Prostate gland (tissue), 2 donors: ENCODE data around the gene RTF1.

Experiments
- CTCF ChIP-seq, 4 experiments: fragments of 200-600 bp in 2 of 4; fragments of 450-650 bp in 2 of 4; sonication (generic) in 2 of 4; IDR thresholded peaks; 1 replicate in 3 of 4; 2 replicates in 1 of 4; pipeline ENCODE4 v1.5.1; 2016 to 2019; ENCODE audit warnings: antibody characterized with exemption in 4 of 4, mild to moderate bottlenecking in 2 of 4, moderate library complexity in 2 of 4
- POLR2A ChIP-seq: fragments of 450-650 bp; IDR thresholded peaks from one replicate; pipeline ENCODE4 v1.6.1; 2016; ENCODE audit warnings: antibody characterized with exemption, mild to moderate bottlenecking

- TF ChIP-seq CTCF (IDR thresholded peaks at IDR 0.05) (no peak), POLR2A (no peak)
These were observed 9.6 kb upstream of the RTF1 start for GRCh38 chr15:41407341-41407740.
